Endothelial cell of umbilical vein (primary cell): ENCODE results near the gene WDPCP. TPM values are rescaled to one million over a fixed set of nuclear protein-coding genes. Genes with fewer than 3 reads are reported as not detected.
"Not testable (repeated sequence)": the region's sequence is repeated elsewhere in the genome, so short reads cannot be mapped to it uniquely, and the experiment has no call there.

Source experiments
- BruUV-seq: library from RNA; stranded (reverse); fragments of 400-500 nt; replicated peaks from 2 replicates; lab custom pipeline; 2021; lab: Mats Ljungman, UMichigan
- CTCF ChIA-PET: fragments of 300-600, 350-600 bp; sonication (Branson Sonifier 250); formaldehyde crosslinking; loops from one replicate; lab custom pipeline; 2021; ENCODE audit warnings: antibody characterized with exemption, inconsistent platforms; lab: Charles Lee
- POLR2A ChIA-PET: fragments of 300-600, 350-600 bp; sonication (Branson Sonifier 250); formaldehyde crosslinking; loops from one replicate; lab custom pipeline; 2021; ENCODE audit warnings: antibody characterized with exemption, inconsistent platforms; lab: Charles Lee
- DNase-seq: peaks from one replicate; pipeline ENCODE4 v3.0.0-alpha.2; 2011; ENCODE audit warnings: low read depth, low spot score
- FAIRE-seq: peaks from 2 replicates; lab custom pipeline; 2011; peaks lifted over from hg19 to GRCh38; lab: Jason Lieb, UNC
- H2AFZ ChIP-seq: 2 replicates; pipeline ENCODE4 v1.6.0; 2012; ENCODE audit warnings: low read depth, low read length, control low read depth, inconsistent platforms
- H3K27ac ChIP-seq: 2 replicates; pipeline ENCODE4 v1.5.1; 2011; ENCODE audit warnings: low read depth, mild to moderate bottlenecking, control low read depth, low read length, moderate library complexity; ENCODE audit not compliant: insufficient read depth
- H3K27me3 ChIP-seq, 2 experiments: 2 replicates each; pipeline versions ENCODE4 v1.6.0 to v1.6.1; 2011; ENCODE audit warnings: low read length in 2 of 2, mixed read lengths in 1 of 2; ENCODE audit not compliant: control insufficient read depth in 2 of 2, insufficient read depth in 2 of 2
- H3K36me3 ChIP-seq, 2 experiments: 2 replicates in 1 of 2; 3 replicates in 1 of 2; pipeline ENCODE4 v1.5.1; 2011; ENCODE audit warnings: low read length in 2 of 2, mild to moderate bottlenecking in 1 of 2, moderate library complexity in 1 of 2; ENCODE audit not compliant: control insufficient read depth in 2 of 2, insufficient read depth in 2 of 2; ENCODE audit errors: extremely low read depth in 1 of 2
- H3K4me1 ChIP-seq: 3 replicates; pipeline ENCODE4 v1.5.1; 2011; ENCODE audit warnings: mild to moderate bottlenecking, low read length; ENCODE audit not compliant: control insufficient read depth, insufficient read depth; ENCODE audit errors: extremely low read depth
- H3K4me2 ChIP-seq: 2 replicates; pipeline ENCODE4 v1.6.1; 2011; ENCODE audit warnings: low read length, control low read depth, mixed read lengths; ENCODE audit not compliant: insufficient read depth
- H3K4me3 ChIP-seq, 3 experiments: fragments of 200-600 bp in 1 of 3; sonication (generic), shearing (Covaris generic) in 1 of 3; replicated peaks in 1 of 3; 2 replicates each; pipeline ENCODE4 v1.5.1; 2011 to 2016; ENCODE audit warnings: control low read depth in 3 of 3, low read length in 3 of 3, mild to moderate bottlenecking in 2 of 3, inconsistent platforms in 1 of 3, low read depth in 1 of 3, moderate library complexity in 1 of 3; ENCODE audit not compliant: insufficient read depth in 1 of 3
- H3K79me2 ChIP-seq: 2 replicates; pipeline ENCODE4 v1.6.0; 2012; ENCODE audit warnings: low read length, inconsistent platforms; ENCODE audit not compliant: control insufficient read depth, insufficient read depth
- H3K9ac ChIP-seq: replicated peaks from 2 replicates; pipeline ENCODE3; 2011; ENCODE audit warnings: low read length, control low read depth; ENCODE audit not compliant: insufficient read depth; ENCODE audit errors: extremely low read depth
- H3K9me1 ChIP-seq: replicated peaks from 3 replicates; pipeline ENCODE4 v1.6.0; 2011; ENCODE audit warnings: mild to moderate bottlenecking, low read length; ENCODE audit not compliant: control insufficient read depth, insufficient read depth; ENCODE audit errors: extremely low read depth
- H3K9me3 ChIP-seq: replicated peaks from 2 replicates; pipeline ENCODE4 v1.5.1; 2012; ENCODE audit warnings: low read length, inconsistent platforms; ENCODE audit not compliant: control insufficient read depth, insufficient read depth
- H4K20me1 ChIP-seq: replicated peaks from 2 replicates; pipeline ENCODE3; 2011; ENCODE audit warnings: mild to moderate bottlenecking, low read length; ENCODE audit not compliant: control insufficient read depth, insufficient read depth; ENCODE audit errors: extremely low read depth
- EZH2 ChIP-seq: IDR thresholded peaks from 2 replicates; pipeline ENCODE4 v1.6.1; 2012; ENCODE audit warnings: borderline replicate concordance, low read depth, mild to moderate bottlenecking, moderate library complexity, low read length, inconsistent platforms; ENCODE audit not compliant: severe bottlenecking
- FOS ChIP-seq: IDR thresholded peaks from 2 replicates; pipeline ENCODE4 v1.6.1; 2011; ENCODE audit warnings: mild to moderate bottlenecking, low read length, moderate library complexity, borderline replicate concordance; ENCODE audit not compliant: insufficient read depth
- GATA2 ChIP-seq: IDR thresholded peaks from 2 replicates; pipeline ENCODE4 v1.7.0; 2011; ENCODE audit warnings: low read depth, mild to moderate bottlenecking, moderate library complexity, mixed read lengths, low read length; ENCODE audit not compliant: insufficient read length, insufficient read depth
- JUN ChIP-seq: IDR thresholded peaks from 2 replicates; pipeline ENCODE4 v1.6.1; 2011; ENCODE audit warnings: borderline replicate concordance, low read depth; ENCODE audit not compliant: insufficient read length, insufficient read depth
- MYC ChIP-seq: IDR thresholded peaks from one replicate; pipeline ENCODE4 v1.6.1; 2011; ENCODE audit warnings: mild to moderate bottlenecking, low read depth, low read length
- POLR2A ChIP-seq: IDR thresholded peaks from 2 replicates; pipeline ENCODE4 v1.6.1; 2012; ENCODE audit warnings: low read depth, mild to moderate bottlenecking, control low read depth, low read length
- POLR2AphosphoS5 ChIP-seq: IDR thresholded peaks from 2 replicates; pipeline ENCODE4 v1.6.1; 2012; ENCODE audit warnings: low read depth, mild to moderate bottlenecking, control low read depth, low read length, moderate library complexity; ENCODE audit not compliant: insufficient read depth
- dilution Hi-C: fragments of 300-500 bp; cut with MboI; formaldehyde crosslinking; loops from one replicate; pipeline ENCODE4 v1.15.0; 2019; ENCODE audit warnings: low sequenced_read_pairs; ENCODE audit not compliant: extremely low pct_ligation_motif_present
- intact Hi-C: fragments of 100-400 bp; cut with micrococcal nuclease; formaldehyde crosslinking; loops from one replicate; pipeline ENCODE4 v1.10.0; 2022
- polyA plus RNA-seq, 4 experiments: library from polyadenylated mRNA; depleted of rRNA in 3 of 4; stranded (reverse) in 3 of 4; unstranded in 1 of 4; fragments of >200 nt; gene quantifications; 2 replicates each; pipeline versions ENCODE4 v1.2.1 to v1.2.3, GENCODE V29; 2011 to 2012; ENCODE audit warnings: missing spikeins in 1 of 4
- total RNA-seq: library from RNA; stranded (reverse); gene quantifications from 2 replicates; pipeline ENCODE4 v1.2.3, GENCODE V29; 2021
- TF ChIP-seq, protein P1 (sequence below), 2 donors: IDR thresholded peaks; 1 replicate in 1 of 2; 2 replicates in 1 of 2; pipeline ENCODE4 v1.5.1; 2011; ENCODE audit warnings: low read length in 2 of 2, mild to moderate bottlenecking in 2 of 2, moderate library complexity in 2 of 2, control low read depth in 1 of 2, inconsistent platforms in 1 of 2, low read depth in 1 of 2; ENCODE audit not compliant: insufficient read depth in 1 of 2; ENCODE audit errors: extremely low read depth in 1 of 2
- TF ChIP-seq, protein P2 (sequence below): IDR thresholded peaks from 2 replicates; pipeline ENCODE4 v1.6.1; 2011; ENCODE audit not compliant: insufficient read depth, insufficient read length

Gene WDPCP
- total and polyA plus RNA-seq, 2 donors (not counting 3 experiments of a cell fraction or from before 2014, with no cell fraction given), result 4.0 to 8.8 TPM

DNA sequence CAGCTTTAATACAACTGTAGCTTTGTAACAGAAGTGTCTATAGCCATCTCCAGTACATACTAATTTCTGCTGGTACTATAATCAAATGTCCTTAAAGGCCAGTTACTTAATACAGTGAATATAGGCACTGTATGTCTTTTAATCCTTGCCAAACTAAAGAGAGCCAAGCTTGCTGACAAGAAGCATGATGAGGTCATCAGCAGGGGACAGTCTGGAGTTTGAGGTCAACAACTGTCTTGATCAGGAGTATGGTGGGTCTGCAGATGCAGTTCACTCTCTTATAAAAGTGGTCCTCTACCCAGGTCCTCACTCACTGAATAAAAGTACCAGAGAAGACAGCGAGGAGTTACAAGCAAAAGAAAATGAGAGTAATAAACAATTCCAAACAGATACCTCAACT, 219.1 kb downstream of the WDPCP start:
- Histone ChIP-seq H3K79me2 (no peaks in the 10 kb centered on the region), H3K9me1 (no peaks in the 10 kb centered on the region), H3K36me3 (no peaks in the 10 kb centered on the region), H3K4me3 (no peak overlapping the region), H2AFZ (no peak overlapping the region), H3K27ac (no peak overlapping the region), H4K20me1 (no peaks in the 10 kb centered on the region), H3K4me2 (no peak overlapping the region), H3K27me3 (no peaks in the 10 kb centered on the region), H3K9ac (no peak overlapping the region), H3K9me3 (no peaks in the 10 kb centered on the region), H3K4me1 (no peaks in the 10 kb centered on the region)
- DNase-seq, result no peak
- no peak for FAIRE-seq
- CTCF ChIA-PET, result no interaction called here
- POLR2A ChIA-PET, result no interaction called here
- BruUV-seq, result no TSS peak
- dilution Hi-C loops, result no loop called here
- intact Hi-C loops, result no loop called here
- no peak for TF ChIP-seq FOS

DNA sequence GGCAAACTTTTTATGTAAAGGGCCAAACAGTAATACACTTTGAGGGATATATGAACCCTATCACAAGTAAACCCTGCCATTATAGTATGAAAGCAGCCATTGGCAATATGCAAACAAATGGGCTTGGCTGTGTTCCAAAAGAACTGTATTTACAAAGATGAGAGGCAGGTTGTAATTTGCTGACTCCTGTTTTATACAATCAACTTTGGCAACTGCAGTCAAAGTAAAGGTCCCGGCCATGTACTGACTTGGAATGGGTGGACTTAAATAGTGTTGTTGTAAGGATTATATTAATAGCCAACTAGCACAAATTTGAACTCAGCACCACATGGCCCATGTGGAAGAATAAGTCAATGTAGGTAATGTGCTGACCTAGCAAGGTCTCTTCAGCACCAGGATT, 223.4 kb downstream of the WDPCP start:
- H2AFZ ChIP-seq, result no peak overlapping the region
- no peak overlapping the region for H3K9ac ChIP-seq
- H3K9me3 ChIP-seq, result no peaks in the 10 kb centered on the region
- intact Hi-C loops, result no loop called here
- no peak overlapping the region for H3K4me3 ChIP-seq
- no peaks in the 10 kb centered on the region for H3K79me2 ChIP-seq
- no peaks in the 10 kb centered on the region for H3K4me1 ChIP-seq
- dilution Hi-C loops, result no loop called here
- ChIA-PET CTCF (no interaction called here), POLR2A (no interaction called here)
- H3K27ac ChIP-seq, result no peak overlapping the region
- H3K27me3 ChIP-seq, result no peaks in the 10 kb centered on the region
- DNase-seq, result peak; percentile 3
- H3K4me2 ChIP-seq, result no peak overlapping the region
- TF ChIP-seq POLR2A (no peak), JUN (no peak), MYC (no peak), EZH2 (no peak), FOS (no peak), POLR2AphosphoS5 (no peak), GATA2 (no peak)
- TF ChIP-seq, protein P1, sequence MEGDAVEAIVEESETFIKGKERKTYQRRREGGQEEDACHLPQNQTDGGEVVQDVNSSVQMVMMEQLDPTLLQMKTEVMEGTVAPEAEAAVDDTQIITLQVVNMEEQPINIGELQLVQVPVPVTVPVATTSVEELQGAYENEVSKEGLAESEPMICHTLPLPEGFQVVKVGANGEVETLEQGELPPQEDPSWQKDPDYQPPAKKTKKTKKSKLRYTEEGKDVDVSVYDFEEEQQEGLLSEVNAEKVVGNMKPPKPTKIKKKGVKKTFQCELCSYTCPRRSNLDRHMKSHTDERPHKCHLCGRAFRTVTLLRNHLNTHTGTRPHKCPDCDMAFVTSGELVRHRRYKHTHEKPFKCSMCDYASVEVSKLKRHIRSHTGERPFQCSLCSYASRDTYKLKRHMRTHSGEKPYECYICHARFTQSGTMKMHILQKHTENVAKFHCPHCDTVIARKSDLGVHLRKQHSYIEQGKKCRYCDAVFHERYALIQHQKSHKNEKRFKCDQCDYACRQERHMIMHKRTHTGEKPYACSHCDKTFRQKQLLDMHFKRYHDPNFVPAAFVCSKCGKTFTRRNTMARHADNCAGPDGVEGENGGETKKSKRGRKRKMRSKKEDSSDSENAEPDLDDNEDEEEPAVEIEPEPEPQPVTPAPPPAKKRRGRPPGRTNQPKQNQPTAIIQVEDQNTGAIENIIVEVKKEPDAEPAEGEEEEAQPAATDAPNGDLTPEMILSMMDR (IDR thresholded peaks at IDR 0.05; ENCODE audit: extremely low read depth in 1 of 2, insufficient read depth in 1 of 2, low read depth in 1 of 2, low read length in 2 of 2), result no peak
- TF ChIP-seq, protein P2, sequence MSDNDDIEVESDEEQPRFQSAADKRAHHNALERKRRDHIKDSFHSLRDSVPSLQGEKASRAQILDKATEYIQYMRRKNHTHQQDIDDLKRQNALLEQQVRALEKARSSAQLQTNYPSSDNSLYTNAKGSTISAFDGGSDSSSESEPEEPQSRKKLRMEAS, result no peak
- no TSS peak for BruUV-seq
- no peak for FAIRE-seq
- no peaks in the 10 kb centered on the region for H3K36me3 ChIP-seq
- no peaks in the 10 kb centered on the region for H4K20me1 ChIP-seq
- H3K9me1 ChIP-seq, result no peaks in the 10 kb centered on the region

DNA sequence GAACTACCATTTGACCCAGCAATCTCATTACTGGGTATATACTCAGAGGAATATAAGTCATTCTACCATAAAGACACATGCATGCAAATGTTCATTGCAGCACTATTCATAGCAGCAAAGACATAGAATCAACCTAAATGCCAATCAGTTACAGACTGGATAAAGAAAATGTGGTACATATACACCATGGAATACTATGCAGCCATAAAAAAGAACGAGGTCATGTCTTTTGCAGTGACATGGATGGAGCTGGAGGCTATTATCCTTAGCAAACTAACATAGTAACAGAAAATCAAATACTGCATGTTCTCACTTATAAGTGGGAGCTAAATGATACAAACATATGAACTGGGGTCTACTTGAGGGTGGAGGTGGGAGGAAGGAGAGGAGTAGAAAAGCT, 230.6 kb downstream of the WDPCP start:
- dilution Hi-C loops, BruUV-seq, H3K27me3 ChIP-seq, H4K20me1 ChIP-seq, FAIRE-seq, H3K9me1 ChIP-seq, H3K79me2 ChIP-seq, H3K36me3 ChIP-seq, H2AFZ ChIP-seq, H3K9ac ChIP-seq, H3K4me3 ChIP-seq, intact Hi-C loops, H3K9me3 ChIP-seq, CTCF ChIA-PET, POLR2A ChIA-PET, DNase-seq, H3K4me1 ChIP-seq, H3K27ac ChIP-seq, H3K4me2 ChIP-seq: not testable (repeated sequence)
